ENCODE results near the gene ACADS. TPM values are rescaled to one million over a fixed set of nuclear protein-coding genes. Genes with fewer than 3 reads are reported as not detected.

The ACADS gene
- total RNA-seq, 4 donors from 2014 or later: 11.3 to 30.9 (median 19.6) TPM

GRCh38 chr12:120763250-120763649, 37.6 kb downstream of the ACADS start:
- intact Hi-C loops (cut with DNase I): no loop called here
- Histone ChIP-seq H3K9me3 (no peaks in the 10 kb centered on the region), H3K4me3 (no peak overlapping the region), H3K27me3 (no peaks in the 10 kb centered on the region), H3K36me3 (peaks cover 29 to 90% (median 30%) of the 10 kb centered on the region in 3 donors), H3K4me1 (peaks cover 0 to 34% (median 0%) of the 10 kb centered on the region in 3 donors), H3K27ac (no peak overlapping the region)
- no peak for DNase-seq
- TF ChIP-seq POLR2A (IDR thresholded peaks at IDR 0.05): no peak
- TF ChIP-seq, protein P1, sequence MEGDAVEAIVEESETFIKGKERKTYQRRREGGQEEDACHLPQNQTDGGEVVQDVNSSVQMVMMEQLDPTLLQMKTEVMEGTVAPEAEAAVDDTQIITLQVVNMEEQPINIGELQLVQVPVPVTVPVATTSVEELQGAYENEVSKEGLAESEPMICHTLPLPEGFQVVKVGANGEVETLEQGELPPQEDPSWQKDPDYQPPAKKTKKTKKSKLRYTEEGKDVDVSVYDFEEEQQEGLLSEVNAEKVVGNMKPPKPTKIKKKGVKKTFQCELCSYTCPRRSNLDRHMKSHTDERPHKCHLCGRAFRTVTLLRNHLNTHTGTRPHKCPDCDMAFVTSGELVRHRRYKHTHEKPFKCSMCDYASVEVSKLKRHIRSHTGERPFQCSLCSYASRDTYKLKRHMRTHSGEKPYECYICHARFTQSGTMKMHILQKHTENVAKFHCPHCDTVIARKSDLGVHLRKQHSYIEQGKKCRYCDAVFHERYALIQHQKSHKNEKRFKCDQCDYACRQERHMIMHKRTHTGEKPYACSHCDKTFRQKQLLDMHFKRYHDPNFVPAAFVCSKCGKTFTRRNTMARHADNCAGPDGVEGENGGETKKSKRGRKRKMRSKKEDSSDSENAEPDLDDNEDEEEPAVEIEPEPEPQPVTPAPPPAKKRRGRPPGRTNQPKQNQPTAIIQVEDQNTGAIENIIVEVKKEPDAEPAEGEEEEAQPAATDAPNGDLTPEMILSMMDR (IDR thresholded peaks at IDR 0.05): no peak
- WGBS, 2 donors: 33 to 100% methylated on average over 1 of the region's 3 CpGs

- Histone ChIP-seq H3K36me3 (peaks cover 29 to 100% (median 40%) of the 10 kb centered on the region in 3 donors), H3K9me3 (no peaks in the 10 kb centered on the region), H3K4me1 (peaks cover 0 to 34% (median 0%) of the 10 kb centered on the region in 3 donors), H3K27me3 (no peaks in the 10 kb centered on the region), H3K27ac (no peak overlapping the region), H3K4me3 (no peak overlapping the region)
- intact Hi-C loops (cut with DNase I): no loop called here
- TF ChIP-seq, protein P1 (IDR thresholded peaks at IDR 0.05): no peak
- TF ChIP-seq POLR2A (IDR thresholded peaks at IDR 0.05): no peak
- no peak for DNase-seq
- WGBS, 2 donors: 83 to 86% methylated on average over 8 to 9 of the region's 9 CpGs
Measured at GRCh38 chr12:120764816-120765215, 39.2 kb downstream of the ACADS start.

DNA sequence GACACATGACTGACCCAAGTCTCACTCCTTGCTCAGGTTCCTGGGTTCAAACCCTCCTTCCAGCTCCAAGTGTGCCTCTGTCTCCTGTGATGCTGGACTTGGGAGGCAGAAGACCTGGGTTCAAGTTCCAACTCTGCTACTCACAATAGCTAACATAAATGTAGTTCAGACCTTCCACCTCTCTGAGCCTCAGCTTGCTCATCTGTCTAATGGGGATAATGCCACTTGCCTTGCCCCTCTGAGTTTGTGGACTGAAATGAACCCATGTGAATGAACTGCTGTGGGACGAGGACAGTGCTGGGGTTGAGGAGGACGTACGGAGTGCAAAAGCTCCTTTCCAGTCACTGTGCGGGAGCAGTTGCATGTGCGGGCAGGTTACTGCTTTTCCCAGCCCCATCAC, 40.9 kb downstream of the ACADS start:
- H3K9me3 ChIP-seq: no peaks in the 10 kb centered on the region
- H3K36me3 ChIP-seq: peaks cover 29 to 100% (median 40%) of the 10 kb centered on the region in 3 donors
- no peak for DNase-seq
- H3K4me3 ChIP-seq: no peak overlapping the region
- TF ChIP-seq, protein P1 (IDR thresholded peaks at IDR 0.05): no peak
- TF ChIP-seq POLR2A (IDR thresholded peaks at IDR 0.05): no peak
- H3K27ac ChIP-seq: no peak overlapping the region
- H3K4me1 ChIP-seq: peaks cover 0 to 20% (median 0%) of the 10 kb centered on the region in 3 donors
- WGBS, 2 donors: 72 to 92% methylated on average over 4 to 5 of the region's 5 CpGs
- intact Hi-C loops (cut with DNase I): no loop called here
- no peaks in the 10 kb centered on the region for H3K27me3 ChIP-seq

DNA sequence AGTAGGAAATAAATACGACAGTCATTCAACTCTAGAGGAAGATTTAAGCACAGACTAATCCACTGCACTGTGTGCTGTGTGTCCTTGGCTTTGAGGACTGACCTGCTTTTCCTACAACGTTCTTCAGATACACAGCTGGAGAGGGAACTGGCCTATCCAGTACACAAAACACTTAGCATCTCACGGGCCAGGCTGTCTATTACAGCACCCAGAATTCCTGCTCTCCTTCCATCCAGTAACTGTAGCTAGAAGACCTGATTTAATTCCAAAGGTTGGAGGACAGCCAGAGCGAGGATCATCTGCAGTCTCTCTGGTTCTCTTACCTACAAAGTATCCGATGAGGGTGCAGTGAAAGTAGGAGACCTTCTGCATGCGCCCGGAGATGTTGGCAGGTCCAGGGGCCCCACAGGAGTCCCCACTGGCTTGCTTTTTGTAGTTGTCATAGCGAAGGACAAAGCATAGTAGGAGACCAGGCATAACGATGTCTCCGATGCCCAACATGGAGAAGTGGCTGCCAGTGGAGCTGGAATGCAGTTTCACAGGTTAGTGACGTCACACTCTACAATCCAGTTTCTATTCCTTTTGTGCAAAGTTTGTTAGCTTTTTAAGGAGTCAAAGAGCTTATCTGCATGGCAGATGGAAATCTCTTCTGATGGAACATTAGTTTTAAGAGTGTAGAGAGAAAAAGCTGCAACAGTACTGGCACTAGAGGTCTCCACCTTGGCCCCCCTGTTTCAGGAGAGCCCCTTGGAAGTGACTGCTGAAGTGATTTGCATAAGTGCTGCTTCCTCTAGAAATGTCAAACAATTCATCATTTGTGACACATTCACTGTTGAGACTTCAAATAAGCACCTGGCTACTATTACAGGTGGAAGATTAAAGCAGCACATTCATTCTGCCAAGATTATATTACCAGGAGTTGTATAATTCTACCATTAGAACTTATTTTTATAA, 41.7 kb downstream of the ACADS start:
- WGBS, 2 donors: 76 to 81% methylated on average over 10 of the region's 11 CpGs
- Histone ChIP-seq H3K27ac (no peak overlapping the region), H3K4me1 (peaks cover 0 to 12% (median 0%) of the 10 kb centered on the region in 3 donors), H3K9me3 (no peaks in the 10 kb centered on the region), H3K27me3 (no peaks in the 10 kb centered on the region), H3K4me3 (no peak overlapping the region), H3K36me3 (peaks cover 29 to 100% (median 40%) of the 10 kb centered on the region in 3 donors)
- no peak for TF ChIP-seq POLR2A (IDR thresholded peaks at IDR 0.05)
- TF ChIP-seq, protein P1 (IDR thresholded peaks at IDR 0.05): no peak
- intact Hi-C loops (cut with DNase I): no loop called here
- no peak for DNase-seq

GRCh38 chr12:120771097-120771496, 45.5 kb downstream of the ACADS start:
- WGBS, 2 donors: 89 to 93% methylated on average over 11 of the region's 11 CpGs
- TF ChIP-seq, protein P1 (IDR thresholded peaks at IDR 0.05): no peak
- no peak for TF ChIP-seq POLR2A (IDR thresholded peaks at IDR 0.05)
- no peak overlapping the region for H3K27ac ChIP-seq

More at GRCh38 chr12:120771097-120771496, 45.5 kb downstream of the ACADS start:
- peaks cover 17 to 100% (median 30%) of the 10 kb centered on the region in 3 donors for H3K36me3 ChIP-seq
- DNase-seq: no peak
- H3K9me3 ChIP-seq: no peaks in the 10 kb centered on the region
- H3K27me3 ChIP-seq: no peaks in the 10 kb centered on the region
- no peak overlapping the region for H3K4me3 ChIP-seq
- intact Hi-C loops (cut with DNase I): no loop called here
- no peaks in the 10 kb centered on the region for H3K4me1 ChIP-seq
